Hippocampal formation (tissue), 2 donors: Measurements from ENCODE around the gene TMCO4.
"Not testable (repeated sequence)": the region's sequence is repeated elsewhere in the genome, so short reads cannot be mapped to it uniquely, and the experiment has no call there.

Experiments
- DNase-seq, 2 donors: peaks; one replicate each; lab custom pipeline; 2025; lab: John Stamatoyannopoulos, UW

TMCO4 gene

GRCh38 chr1:19655718-19656080, 144.0 kb downstream of the TMCO4 start:
- DNase-seq, result no peak

- DNase-seq, result no peak
Observed at GRCh38 chr1:19654886-19655717, 144.6 kb downstream of the TMCO4 start.

GRCh38 chr1:19654386-19654785, 145.3 kb downstream of the TMCO4 start:
- DNase-seq, result no peak

- peak in 1 of 2 donors; percentile 35 for DNase-seq
Observed at GRCh38 chr1:19651141-19651737, 148.5 kb downstream of the TMCO4 start.

GRCh38 chr1:19650416-19651140, 149.1 kb downstream of the TMCO4 start:
- no peak for DNase-seq

- DNase-seq, result no peak
Observed at GRCh38 chr1:19648689-19649088, 151.0 kb downstream of the TMCO4 start.

GRCh38 chr1:19648239-19648638, 151.5 kb downstream of the TMCO4 start:
- no peak for DNase-seq

- DNase-seq, result no peak
Observed at GRCh38 chr1:19647643-19648042, 152.1 kb downstream of the TMCO4 start.

- DNase-seq, result no peak
Observed at GRCh38 chr1:19646377-19647319, 153.1 kb downstream of the TMCO4 start.

- no peak for DNase-seq
Observed at GRCh38 chr1:19645411-19646251, 154.1 kb downstream of the TMCO4 start.

- DNase-seq, result no peak
Observed at GRCh38 chr1:19644681-19645410, 154.9 kb downstream of the TMCO4 start.

- no peak for DNase-seq
Observed at GRCh38 chr1:19644395-19644680, 155.4 kb downstream of the TMCO4 start.

- no peak for DNase-seq
Observed at GRCh38 chr1:19643602-19644394, 155.9 kb downstream of the TMCO4 start, which contains the start of gene NBL1. TSS of gene NBL1 (plus strand) at chr1:19644311. CDS start at chr1:19655031, 10,720 bp downstream.

GRCh38 chr1:19643121-19643520, 156.6 kb downstream of the TMCO4 start:
- no peak for DNase-seq

GRCh38 chr1:19640363-19641316, 159.1 kb downstream of the TMCO4 start:
- no peak for DNase-seq

GRCh38 chr1:19639999-19640362, 159.7 kb downstream of the TMCO4 start:
- no peak for DNase-seq

- DNase-seq, result not testable (repeated sequence)
Observed at GRCh38 chr1:19639228-19639627, 160.5 kb downstream of the TMCO4 start.

GRCh38 chr1:19637606-19638005, 162.1 kb downstream of the TMCO4 start:
- no peak for DNase-seq
